Endothelial cell of umbilical vein (primary cell): ENCODE data around the gene PCDHA4.

Source experiments
- EZH2 ChIP-seq: IDR thresholded peaks from 2 replicates; pipeline ENCODE4 v1.6.1; 2012; ENCODE audit warnings: borderline replicate concordance, low read depth, mild to moderate bottlenecking, moderate library complexity, low read length, inconsistent platforms; ENCODE audit not compliant: severe bottlenecking
- FOS ChIP-seq: IDR thresholded peaks from 2 replicates; pipeline ENCODE4 v1.6.1; 2011; ENCODE audit warnings: mild to moderate bottlenecking, low read length, moderate library complexity, borderline replicate concordance; ENCODE audit not compliant: insufficient read depth
- MYC ChIP-seq: IDR thresholded peaks from one replicate; pipeline ENCODE4 v1.6.1; 2011; ENCODE audit warnings: mild to moderate bottlenecking, low read depth, low read length
- TF ChIP-seq, protein P1 (sequence below), 2 donors: IDR thresholded peaks; 1 replicate in 1 of 2; 2 replicates in 1 of 2; pipeline ENCODE4 v1.5.1; 2011; ENCODE audit warnings: low read length in 2 of 2, mild to moderate bottlenecking in 2 of 2, moderate library complexity in 2 of 2, control low read depth in 1 of 2, inconsistent platforms in 1 of 2, low read depth in 1 of 2; ENCODE audit not compliant: insufficient read depth in 1 of 2; ENCODE audit errors: extremely low read depth in 1 of 2

DNA sequence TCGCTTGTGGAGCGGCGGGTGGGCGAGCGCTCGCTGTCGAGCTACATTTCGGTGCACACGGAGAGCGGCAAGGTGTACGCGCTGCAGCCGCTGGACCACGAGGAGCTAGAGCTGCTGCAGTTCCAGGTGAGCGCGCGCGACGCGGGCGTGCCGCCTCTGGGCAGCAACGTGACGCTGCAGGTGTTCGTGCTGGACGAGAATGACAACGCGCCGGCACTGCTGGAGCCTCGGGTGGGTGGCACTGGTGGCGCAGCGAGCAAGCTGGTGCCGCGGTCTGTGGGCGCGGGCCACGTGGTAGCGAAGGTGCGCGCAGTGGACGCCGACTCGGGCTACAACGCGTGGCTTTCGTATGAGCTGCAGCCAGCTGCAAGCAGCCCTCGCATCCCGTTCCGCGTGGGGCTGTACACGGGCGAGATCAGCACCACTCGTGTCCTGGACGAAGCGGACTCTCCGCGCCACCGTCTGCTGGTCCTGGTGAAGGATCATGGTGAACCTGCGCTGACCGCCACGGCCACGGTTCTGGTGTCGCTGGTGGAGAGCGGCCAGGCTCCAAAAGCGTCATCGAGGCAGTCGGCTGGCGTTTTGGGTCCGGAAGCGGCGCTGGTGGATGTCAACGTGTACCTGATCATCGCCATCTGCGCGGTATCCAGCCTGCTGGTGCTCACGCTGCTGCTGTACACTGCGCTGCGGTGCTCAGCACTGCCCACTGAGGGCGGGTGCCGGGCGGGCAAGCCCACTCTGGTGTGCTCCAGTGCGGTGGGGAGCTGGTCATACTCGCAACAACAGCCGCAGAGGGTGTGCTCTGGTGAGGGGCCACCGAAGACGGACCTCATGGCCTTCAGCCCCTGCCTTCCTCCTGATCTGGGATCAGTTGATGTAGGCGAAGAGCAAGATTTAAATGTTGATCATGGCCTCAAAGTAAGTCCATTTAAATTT lies 36.2 kb downstream of the PCDHA4 start:
- no peak for TF ChIP-seq MYC
- TF ChIP-seq, protein P1, sequence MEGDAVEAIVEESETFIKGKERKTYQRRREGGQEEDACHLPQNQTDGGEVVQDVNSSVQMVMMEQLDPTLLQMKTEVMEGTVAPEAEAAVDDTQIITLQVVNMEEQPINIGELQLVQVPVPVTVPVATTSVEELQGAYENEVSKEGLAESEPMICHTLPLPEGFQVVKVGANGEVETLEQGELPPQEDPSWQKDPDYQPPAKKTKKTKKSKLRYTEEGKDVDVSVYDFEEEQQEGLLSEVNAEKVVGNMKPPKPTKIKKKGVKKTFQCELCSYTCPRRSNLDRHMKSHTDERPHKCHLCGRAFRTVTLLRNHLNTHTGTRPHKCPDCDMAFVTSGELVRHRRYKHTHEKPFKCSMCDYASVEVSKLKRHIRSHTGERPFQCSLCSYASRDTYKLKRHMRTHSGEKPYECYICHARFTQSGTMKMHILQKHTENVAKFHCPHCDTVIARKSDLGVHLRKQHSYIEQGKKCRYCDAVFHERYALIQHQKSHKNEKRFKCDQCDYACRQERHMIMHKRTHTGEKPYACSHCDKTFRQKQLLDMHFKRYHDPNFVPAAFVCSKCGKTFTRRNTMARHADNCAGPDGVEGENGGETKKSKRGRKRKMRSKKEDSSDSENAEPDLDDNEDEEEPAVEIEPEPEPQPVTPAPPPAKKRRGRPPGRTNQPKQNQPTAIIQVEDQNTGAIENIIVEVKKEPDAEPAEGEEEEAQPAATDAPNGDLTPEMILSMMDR (IDR thresholded peaks at IDR 0.05; ENCODE audit: extremely low read depth in 1 of 2, insufficient read depth in 1 of 2, low read depth in 1 of 2, low read length in 2 of 2) = no peak
- TF ChIP-seq EZH2 = no peak
- TF ChIP-seq FOS = no peak
